ENCODE results near the gene GOLGA5.

GOLGA5 gene

DNA sequence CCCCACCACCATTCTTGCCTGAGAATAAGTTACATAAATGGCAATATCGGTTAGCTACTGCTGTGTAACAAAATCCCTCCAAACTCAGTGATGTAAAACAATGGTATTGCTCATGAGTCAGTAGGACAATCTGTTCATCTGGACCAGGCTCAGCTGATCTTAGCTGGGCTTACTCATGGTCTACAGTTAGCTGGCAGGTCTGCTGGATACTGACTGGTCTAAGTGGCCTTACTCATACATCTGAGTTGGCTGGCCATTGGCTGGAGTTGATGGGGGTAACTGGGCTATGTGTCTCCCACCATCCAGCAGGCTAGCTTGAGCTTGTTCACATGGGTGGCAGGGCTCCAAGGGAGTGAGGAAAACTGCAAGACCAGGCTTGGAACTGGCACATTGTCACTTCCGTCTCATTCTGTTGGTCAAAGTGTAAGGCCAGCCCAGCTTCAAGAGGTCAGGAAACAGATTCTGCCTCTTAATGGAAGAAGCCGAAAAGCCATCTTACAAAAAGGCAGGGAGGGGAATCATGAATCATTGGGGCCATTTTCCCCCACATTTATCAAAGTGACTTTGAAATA lies 72.2 kb downstream of the GOLGA5 start:
- no peak overlapping the region for H3K4me3 ChIP-seq (ENCODE audit: low read depth in 1 of 2, low read length in 2 of 2)
- no peak overlapping the region for H3K27ac ChIP-seq (ENCODE audit: low read depth, low read length)
- H3K36me3 ChIP-seq (ENCODE audit: insufficient read depth, low read length) = no peaks in the 10 kb centered on the region
- H3K9me3 ChIP-seq (ENCODE audit: low read length) = no peaks in the 10 kb centered on the region
- no peaks in the 10 kb centered on the region for H3K27me3 ChIP-seq (ENCODE audit: control insufficient read depth in 1 of 2, insufficient read depth in 2 of 2, low read length in 2 of 2)
- no peaks in the 10 kb centered on the region for H3K4me1 ChIP-seq (ENCODE audit: insufficient read depth, low read length)
- H3K9ac ChIP-seq (ENCODE audit: low read length) = no peak overlapping the region

DNA sequence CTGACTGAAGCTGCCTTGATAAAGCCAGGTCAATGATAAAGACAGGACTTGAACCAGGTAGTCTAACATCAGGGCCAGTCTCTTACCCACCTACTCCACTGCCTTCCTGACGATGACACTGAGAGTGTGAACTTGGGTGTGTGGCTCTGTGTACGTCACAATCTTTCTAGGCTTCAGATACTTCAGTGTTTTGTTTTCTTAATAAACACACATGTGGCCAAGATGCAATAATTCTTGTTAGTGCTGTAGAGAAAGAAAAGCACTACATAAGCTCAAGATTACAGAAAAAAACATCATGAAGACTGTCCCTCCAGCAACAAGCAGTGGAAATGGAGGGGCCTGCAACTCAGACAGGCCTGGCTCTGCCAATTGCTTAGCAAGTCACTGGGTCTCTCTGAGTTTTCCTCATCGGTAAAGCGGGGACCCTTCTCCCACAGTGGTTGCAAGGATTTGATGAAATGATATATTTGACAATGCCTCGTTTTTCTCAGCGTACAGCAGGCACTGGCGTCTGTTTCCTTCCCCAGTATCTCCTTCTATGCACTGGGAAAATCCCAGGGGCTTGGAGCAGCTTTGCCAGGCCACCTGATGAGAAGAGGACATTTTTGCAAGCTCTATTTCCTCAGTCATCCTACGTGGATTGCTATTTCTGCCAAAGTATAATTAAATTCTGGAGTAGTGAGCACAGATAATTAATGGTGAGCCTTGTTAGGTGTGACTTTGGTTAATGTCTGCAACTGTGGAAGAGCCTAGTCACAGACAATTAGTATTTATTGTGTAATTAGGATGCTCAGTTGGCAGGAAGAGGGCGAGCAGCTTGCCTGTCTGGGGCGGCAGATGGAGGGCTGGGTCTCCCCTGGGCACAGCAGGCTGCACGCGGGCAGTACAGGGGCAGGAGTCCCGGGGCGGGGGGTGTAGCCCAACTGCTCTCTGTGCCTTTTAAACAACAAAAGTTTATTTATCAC lies 73.1 kb downstream of the GOLGA5 start:
- no peaks in the 10 kb centered on the region for H3K27me3 ChIP-seq (ENCODE audit: control insufficient read depth in 1 of 2, insufficient read depth in 2 of 2, low read length in 2 of 2)
- no peak overlapping the region for H3K27ac ChIP-seq (ENCODE audit: low read depth, low read length)
- no peak overlapping the region for H3K4me3 ChIP-seq (ENCODE audit: low read depth in 1 of 2, low read length in 2 of 2)
- no peaks in the 10 kb centered on the region for H3K36me3 ChIP-seq (ENCODE audit: insufficient read depth, low read length)
- H3K9me3 ChIP-seq (ENCODE audit: low read length) = no peaks in the 10 kb centered on the region
- no peaks in the 10 kb centered on the region for H3K4me1 ChIP-seq (ENCODE audit: insufficient read depth, low read length)
- H3K9ac ChIP-seq (ENCODE audit: low read length) = no peak overlapping the region

DNA sequence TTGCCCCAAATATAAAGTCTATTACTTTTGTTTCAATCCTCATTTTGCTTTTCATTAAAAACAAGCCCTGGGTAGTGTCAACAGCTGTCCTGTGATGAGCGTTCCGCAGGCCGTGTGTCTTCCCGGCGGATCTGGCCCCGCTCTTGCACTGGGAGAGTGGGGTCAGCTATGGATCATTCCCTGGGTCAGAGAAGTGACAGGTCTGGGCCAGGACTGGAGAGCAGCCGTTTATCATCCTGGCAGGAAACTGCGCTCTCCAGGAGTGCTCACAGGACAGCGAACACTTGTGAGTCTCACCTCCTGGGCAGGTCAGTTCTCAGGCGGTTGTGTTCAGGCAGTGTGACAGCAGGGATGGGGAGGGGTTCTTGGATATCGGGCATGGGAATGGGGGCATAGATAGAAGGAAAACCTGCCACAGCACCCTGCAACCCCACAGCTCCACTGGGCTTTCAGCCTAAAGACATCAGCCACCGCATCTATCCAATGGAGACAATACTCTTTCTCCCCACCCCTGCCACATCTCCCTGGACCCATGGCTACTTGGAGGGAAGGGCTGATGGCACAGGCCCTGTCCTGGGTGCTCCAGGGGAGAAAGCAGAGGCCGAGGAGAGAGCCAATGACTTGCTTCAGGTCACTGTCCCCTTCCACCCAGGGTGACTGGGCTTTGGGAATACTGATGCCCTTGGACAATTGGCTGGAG lies 81.0 kb downstream of the GOLGA5 start:
- Histone ChIP-seq H3K4me1 (ENCODE audit: insufficient read depth, low read length) (no peaks in the 10 kb centered on the region), H3K27me3 (ENCODE audit: control insufficient read depth in 1 of 2, insufficient read depth in 2 of 2, low read length in 2 of 2) (peaks cover 0 to 4% of the 10 kb centered on the region in 2 donors), H3K36me3 (ENCODE audit: insufficient read depth, low read length) (no peaks in the 10 kb centered on the region), H3K27ac (ENCODE audit: low read depth, low read length) (no peak overlapping the region), H3K9ac (ENCODE audit: low read length) (no peak overlapping the region), H3K9me3 (ENCODE audit: low read length) (no peaks in the 10 kb centered on the region), H3K4me3 (ENCODE audit: low read depth in 1 of 2, low read length in 2 of 2) (no peak overlapping the region)

DNA sequence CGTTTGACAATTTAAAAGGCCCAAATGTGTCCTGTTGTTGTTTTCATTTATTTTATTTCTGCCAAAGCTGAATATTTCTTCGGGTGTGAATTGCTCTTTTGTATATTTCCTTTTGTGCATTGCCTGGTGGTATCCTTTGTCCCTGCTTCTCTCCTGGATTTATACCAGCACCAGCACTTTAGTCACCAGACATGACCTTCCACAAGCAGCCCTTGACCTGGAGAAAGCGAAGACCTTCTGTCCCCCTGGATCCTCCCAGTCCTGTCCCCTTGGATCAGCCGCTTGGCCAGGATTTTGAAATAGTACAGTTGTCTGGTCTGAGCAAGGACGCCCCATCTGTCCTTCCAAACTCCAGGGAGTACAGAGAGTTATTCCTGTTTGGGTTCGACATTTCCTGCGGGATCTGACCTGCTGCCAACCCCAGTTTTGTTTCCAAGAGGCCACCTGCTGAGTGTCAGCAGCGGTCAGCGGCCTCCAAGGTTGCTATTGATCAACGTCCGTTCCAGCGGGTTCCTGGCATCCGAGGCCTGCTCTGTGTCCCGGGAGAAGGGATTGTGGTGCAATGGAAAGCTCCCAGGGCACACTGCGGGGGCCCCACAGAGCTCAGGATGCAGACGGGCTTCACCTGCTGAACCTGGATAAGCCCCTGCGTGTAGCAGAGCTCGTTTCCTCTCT lies 83.8 kb downstream of the GOLGA5 start:
- Histone ChIP-seq H3K4me1 (ENCODE audit: insufficient read depth, low read length) (no peaks in the 10 kb centered on the region), H3K27me3 (ENCODE audit: control insufficient read depth in 1 of 2, insufficient read depth in 2 of 2, low read length in 2 of 2) (peaks cover 0 to 7% of the 10 kb centered on the region in 2 donors), H3K27ac (ENCODE audit: low read depth, low read length) (no peak overlapping the region), H3K4me3 (ENCODE audit: low read depth in 1 of 2, low read length in 2 of 2) (no peak overlapping the region), H3K36me3 (ENCODE audit: insufficient read depth, low read length) (no peaks in the 10 kb centered on the region), H3K9me3 (ENCODE audit: low read length) (no peaks in the 10 kb centered on the region), H3K9ac (ENCODE audit: low read length) (no peak overlapping the region)

DNA sequence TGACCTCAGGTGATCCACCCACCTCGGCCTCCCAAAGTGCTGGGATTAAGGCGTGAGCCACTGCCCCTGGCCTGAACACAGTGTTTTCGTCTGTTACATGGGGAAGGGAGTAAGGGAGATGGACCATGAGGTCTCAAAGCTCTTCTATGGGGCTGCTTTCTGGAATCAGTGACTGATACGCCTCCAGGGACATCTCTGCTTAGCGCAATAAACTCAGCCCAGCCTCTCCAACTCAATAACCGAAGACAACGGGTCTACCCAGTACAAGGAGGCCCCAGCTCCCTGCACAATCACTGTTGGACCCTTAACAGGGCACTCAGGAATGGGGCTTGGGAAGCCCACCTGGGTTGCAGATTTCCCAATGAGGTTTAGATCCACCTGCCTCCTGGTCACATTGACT lies 86.2 kb downstream of the GOLGA5 start:
- no peak overlapping the region for H3K4me3 ChIP-seq (ENCODE audit: low read depth in 1 of 2, low read length in 2 of 2)
- peaks cover 0 to 7% of the 10 kb centered on the region in 2 donors for H3K27me3 ChIP-seq (ENCODE audit: control insufficient read depth in 1 of 2, insufficient read depth in 2 of 2, low read length in 2 of 2)
- H3K9ac ChIP-seq (ENCODE audit: low read length) = no peak overlapping the region
- no peak overlapping the region for H3K27ac ChIP-seq (ENCODE audit: low read depth, low read length)
- H3K4me1 ChIP-seq (ENCODE audit: insufficient read depth, low read length) = no peaks in the 10 kb centered on the region
- H3K9me3 ChIP-seq (ENCODE audit: low read length) = no peaks in the 10 kb centered on the region
- no peaks in the 10 kb centered on the region for H3K36me3 ChIP-seq (ENCODE audit: insufficient read depth, low read length)

DNA sequence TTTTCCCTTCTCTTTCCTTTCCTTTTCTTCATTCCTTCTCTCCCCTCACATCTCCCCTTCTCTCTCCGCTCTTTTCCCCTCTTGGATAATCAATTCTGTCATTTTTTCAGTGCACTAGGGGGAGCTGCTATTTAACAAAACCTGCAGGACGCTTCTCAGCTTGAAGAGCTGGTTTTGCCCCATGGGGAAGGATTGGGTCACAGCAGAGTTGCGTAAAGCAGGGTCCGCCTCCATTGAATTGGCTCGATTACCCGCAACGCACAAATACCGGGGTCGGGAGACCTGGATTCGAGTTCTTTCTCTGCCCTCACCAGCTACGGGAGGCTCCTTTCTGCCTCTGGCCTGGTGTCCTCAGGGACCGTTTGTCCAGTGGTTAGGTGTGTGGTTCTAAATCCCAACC lies 86.7 kb downstream of the GOLGA5 start:
- H3K27ac ChIP-seq (ENCODE audit: low read depth, low read length) = no peak overlapping the region
- no peak overlapping the region for H3K9ac ChIP-seq (ENCODE audit: low read length)
- no peaks in the 10 kb centered on the region for H3K9me3 ChIP-seq (ENCODE audit: low read length)
- H3K4me3 ChIP-seq (ENCODE audit: low read depth in 1 of 2, low read length in 2 of 2) = no peak overlapping the region
- no peaks in the 10 kb centered on the region for H3K36me3 ChIP-seq (ENCODE audit: insufficient read depth, low read length)
- H3K27me3 ChIP-seq (ENCODE audit: control insufficient read depth in 1 of 2, insufficient read depth in 2 of 2, low read length in 2 of 2) = peaks cover 0 to 7% of the 10 kb centered on the region in 2 donors
- H3K4me1 ChIP-seq (ENCODE audit: insufficient read depth, low read length) = no peaks in the 10 kb centered on the region

DNA sequence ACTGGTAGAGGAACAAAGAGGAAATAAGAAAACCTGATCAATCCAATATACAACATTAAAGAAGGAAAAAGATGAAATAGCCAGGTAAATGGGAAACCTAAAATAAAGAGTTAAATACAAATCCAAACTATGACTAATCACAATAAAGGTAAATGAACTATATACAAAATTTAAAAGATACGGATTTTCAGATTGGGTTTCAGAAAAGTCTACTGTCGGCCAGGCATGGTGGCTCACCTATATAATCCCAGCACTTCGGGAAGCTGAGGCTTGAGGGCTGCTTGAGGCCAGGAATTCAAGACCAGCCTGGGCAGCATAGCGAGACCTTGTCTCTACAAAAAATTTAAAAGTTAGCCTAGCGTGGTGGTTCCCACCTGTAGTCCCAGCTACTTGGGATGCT lies 89.0 kb downstream of the GOLGA5 start:
- no peak overlapping the region for H3K9ac ChIP-seq (ENCODE audit: low read length)
- H3K9me3 ChIP-seq (ENCODE audit: low read length) = no peaks in the 10 kb centered on the region
- no peaks in the 10 kb centered on the region for H3K36me3 ChIP-seq (ENCODE audit: insufficient read depth, low read length)
- H3K4me3 ChIP-seq (ENCODE audit: low read depth in 1 of 2, low read length in 2 of 2) = no peak overlapping the region
- no peaks in the 10 kb centered on the region for H3K4me1 ChIP-seq (ENCODE audit: insufficient read depth, low read length)
- peaks cover 0 to 7% of the 10 kb centered on the region in 2 donors for H3K27me3 ChIP-seq (ENCODE audit: control insufficient read depth in 1 of 2, insufficient read depth in 2 of 2, low read length in 2 of 2)
- no peak overlapping the region for H3K27ac ChIP-seq (ENCODE audit: low read depth, low read length)

DNA sequence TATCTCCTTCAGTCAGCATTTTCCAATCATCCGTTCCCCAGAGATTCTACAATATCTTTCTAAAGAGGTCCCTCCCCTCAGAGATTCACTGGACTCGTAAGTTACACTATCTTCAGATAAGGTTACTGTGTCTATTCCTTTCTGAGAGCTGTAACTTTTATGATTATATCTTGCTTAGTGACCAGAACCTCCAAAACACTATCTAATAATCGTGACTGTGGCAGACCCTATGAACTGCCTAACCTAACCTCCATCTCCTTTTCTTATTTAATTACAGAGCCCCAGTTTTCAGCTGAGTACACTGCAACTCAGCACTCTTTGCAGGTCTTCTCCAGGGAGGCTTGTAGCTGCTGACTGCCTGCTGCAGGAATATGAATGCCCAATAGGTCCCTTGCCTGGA lies 90.3 kb downstream of the GOLGA5 start:
- H3K9ac ChIP-seq (ENCODE audit: low read length) = no peak overlapping the region
- H3K4me3 ChIP-seq (ENCODE audit: low read depth in 1 of 2, low read length in 2 of 2) = no peak overlapping the region
- H3K4me1 ChIP-seq (ENCODE audit: insufficient read depth, low read length) = no peaks in the 10 kb centered on the region
- no peaks in the 10 kb centered on the region for H3K36me3 ChIP-seq (ENCODE audit: insufficient read depth, low read length)
- H3K27ac ChIP-seq (ENCODE audit: low read depth, low read length) = no peak overlapping the region
- H3K9me3 ChIP-seq (ENCODE audit: low read length) = no peaks in the 10 kb centered on the region
- H3K27me3 ChIP-seq (ENCODE audit: control insufficient read depth in 1 of 2, insufficient read depth in 2 of 2, low read length in 2 of 2) = peaks cover 0 to 6% of the 10 kb centered on the region in 2 donors

DNA sequence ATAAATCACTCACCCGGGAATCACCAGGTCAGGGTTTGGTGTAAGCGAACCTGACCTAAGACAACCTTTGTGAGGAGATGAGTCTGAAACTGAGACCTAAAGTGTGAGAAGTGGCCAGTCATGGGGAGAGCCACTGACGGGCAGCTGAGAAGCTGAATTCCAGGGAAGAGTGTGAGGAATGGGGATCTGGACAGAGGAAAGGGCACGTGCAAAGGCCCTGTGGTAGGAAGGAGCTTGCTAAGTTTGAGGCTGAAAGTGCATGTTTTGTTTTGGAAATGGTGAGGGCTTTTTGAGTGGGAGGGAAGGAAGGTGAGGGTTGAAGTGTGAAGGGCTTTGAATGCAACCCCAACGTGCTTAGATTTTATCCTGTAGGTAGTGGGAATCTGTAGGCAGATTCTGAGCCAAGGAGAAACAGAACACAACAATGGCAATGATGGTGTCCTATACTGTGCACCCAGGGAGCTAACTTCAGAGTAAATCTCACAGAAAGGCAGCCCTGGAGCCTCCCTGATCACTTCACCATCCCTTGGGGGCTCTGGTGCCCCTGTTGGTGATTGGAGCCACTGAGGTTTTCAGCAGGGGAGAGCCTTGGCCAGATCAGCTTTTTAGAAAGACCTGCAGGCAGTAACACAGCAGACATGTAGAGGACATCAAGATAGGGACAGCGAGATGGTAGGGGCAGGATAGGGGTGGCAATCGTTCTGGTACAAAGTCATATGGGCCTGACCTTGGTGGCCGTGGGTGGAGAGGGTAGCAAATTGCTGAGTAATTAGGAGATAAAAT lies 91.4 kb downstream of the GOLGA5 start:
- no peak overlapping the region for H3K27ac ChIP-seq (ENCODE audit: low read depth, low read length)
- no peak overlapping the region for H3K4me3 ChIP-seq (ENCODE audit: low read depth in 1 of 2, low read length in 2 of 2)
- no peaks in the 10 kb centered on the region for H3K9me3 ChIP-seq (ENCODE audit: low read length)
- no peaks in the 10 kb centered on the region for H3K36me3 ChIP-seq (ENCODE audit: insufficient read depth, low read length)
- no peaks in the 10 kb centered on the region for H3K4me1 ChIP-seq (ENCODE audit: insufficient read depth, low read length)
- H3K27me3 ChIP-seq (ENCODE audit: control insufficient read depth in 1 of 2, insufficient read depth in 2 of 2, low read length in 2 of 2) = peaks cover 0 to under 1% of the 10 kb centered on the region in 2 donors
- no peak overlapping the region for H3K9ac ChIP-seq (ENCODE audit: low read length)

DNA sequence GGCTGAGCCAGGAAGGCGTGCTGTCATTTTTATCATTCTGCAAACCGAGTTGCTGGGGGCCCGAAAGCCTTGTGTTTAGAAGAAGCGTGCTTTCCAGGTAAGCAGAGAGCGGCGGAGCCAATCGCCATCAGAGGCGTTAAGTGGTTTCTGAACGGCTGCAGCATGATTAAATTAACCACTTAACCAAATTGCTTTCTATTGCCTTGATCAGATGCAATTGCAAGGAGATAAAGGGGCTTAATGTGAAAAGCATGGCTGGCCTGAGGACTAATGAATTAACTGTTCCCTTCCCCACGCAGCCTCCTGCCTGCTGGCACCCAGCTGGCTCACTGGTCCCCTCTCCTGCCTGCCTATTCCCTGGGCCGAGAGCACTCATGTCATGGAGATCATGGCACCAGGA lies 92.2 kb downstream of the GOLGA5 start:
- H3K36me3 ChIP-seq (ENCODE audit: insufficient read depth, low read length) = no peaks in the 10 kb centered on the region
- no peak overlapping the region for H3K27ac ChIP-seq (ENCODE audit: low read depth, low read length)
- H3K27me3 ChIP-seq (ENCODE audit: control insufficient read depth in 1 of 2, insufficient read depth in 2 of 2, low read length in 2 of 2) = no peaks in the 10 kb centered on the region
- no peak overlapping the region for H3K9ac ChIP-seq (ENCODE audit: low read length)
- H3K4me3 ChIP-seq (ENCODE audit: low read depth in 1 of 2, low read length in 2 of 2) = no peak overlapping the region
- no peaks in the 10 kb centered on the region for H3K4me1 ChIP-seq (ENCODE audit: insufficient read depth, low read length)
- H3K9me3 ChIP-seq (ENCODE audit: low read length) = no peaks in the 10 kb centered on the region
